ENCODE results near the gene TP53AIP1.

DNA sequence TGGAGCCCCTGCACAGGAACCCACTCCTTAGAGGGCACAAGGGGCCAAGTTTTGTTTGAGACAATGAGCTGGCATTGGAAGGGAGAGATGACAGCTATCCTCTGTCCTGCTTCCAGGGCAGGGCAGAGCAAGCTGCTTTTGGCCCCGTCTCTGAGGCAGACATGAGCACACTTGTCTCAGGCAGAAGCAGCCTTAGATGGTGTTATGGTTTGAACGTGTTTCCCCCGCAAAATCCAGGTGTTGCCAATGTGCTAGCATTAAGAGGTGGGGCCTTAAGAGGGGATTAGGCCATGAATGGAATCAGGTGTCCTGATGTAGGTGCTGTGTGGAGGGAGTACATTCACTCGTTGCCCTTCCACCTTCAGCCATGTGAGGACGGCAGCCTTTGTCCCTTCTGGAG, 2.5 kb downstream of the TP53AIP1 start:
- TF ChIP-seq, protein P1, sequence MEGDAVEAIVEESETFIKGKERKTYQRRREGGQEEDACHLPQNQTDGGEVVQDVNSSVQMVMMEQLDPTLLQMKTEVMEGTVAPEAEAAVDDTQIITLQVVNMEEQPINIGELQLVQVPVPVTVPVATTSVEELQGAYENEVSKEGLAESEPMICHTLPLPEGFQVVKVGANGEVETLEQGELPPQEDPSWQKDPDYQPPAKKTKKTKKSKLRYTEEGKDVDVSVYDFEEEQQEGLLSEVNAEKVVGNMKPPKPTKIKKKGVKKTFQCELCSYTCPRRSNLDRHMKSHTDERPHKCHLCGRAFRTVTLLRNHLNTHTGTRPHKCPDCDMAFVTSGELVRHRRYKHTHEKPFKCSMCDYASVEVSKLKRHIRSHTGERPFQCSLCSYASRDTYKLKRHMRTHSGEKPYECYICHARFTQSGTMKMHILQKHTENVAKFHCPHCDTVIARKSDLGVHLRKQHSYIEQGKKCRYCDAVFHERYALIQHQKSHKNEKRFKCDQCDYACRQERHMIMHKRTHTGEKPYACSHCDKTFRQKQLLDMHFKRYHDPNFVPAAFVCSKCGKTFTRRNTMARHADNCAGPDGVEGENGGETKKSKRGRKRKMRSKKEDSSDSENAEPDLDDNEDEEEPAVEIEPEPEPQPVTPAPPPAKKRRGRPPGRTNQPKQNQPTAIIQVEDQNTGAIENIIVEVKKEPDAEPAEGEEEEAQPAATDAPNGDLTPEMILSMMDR (conservative IDR thresholded peaks at IDR 0.05; ENCODE audit: low read depth in 2 of 2) = no peak
- TF ChIP-seq, protein P2, sequence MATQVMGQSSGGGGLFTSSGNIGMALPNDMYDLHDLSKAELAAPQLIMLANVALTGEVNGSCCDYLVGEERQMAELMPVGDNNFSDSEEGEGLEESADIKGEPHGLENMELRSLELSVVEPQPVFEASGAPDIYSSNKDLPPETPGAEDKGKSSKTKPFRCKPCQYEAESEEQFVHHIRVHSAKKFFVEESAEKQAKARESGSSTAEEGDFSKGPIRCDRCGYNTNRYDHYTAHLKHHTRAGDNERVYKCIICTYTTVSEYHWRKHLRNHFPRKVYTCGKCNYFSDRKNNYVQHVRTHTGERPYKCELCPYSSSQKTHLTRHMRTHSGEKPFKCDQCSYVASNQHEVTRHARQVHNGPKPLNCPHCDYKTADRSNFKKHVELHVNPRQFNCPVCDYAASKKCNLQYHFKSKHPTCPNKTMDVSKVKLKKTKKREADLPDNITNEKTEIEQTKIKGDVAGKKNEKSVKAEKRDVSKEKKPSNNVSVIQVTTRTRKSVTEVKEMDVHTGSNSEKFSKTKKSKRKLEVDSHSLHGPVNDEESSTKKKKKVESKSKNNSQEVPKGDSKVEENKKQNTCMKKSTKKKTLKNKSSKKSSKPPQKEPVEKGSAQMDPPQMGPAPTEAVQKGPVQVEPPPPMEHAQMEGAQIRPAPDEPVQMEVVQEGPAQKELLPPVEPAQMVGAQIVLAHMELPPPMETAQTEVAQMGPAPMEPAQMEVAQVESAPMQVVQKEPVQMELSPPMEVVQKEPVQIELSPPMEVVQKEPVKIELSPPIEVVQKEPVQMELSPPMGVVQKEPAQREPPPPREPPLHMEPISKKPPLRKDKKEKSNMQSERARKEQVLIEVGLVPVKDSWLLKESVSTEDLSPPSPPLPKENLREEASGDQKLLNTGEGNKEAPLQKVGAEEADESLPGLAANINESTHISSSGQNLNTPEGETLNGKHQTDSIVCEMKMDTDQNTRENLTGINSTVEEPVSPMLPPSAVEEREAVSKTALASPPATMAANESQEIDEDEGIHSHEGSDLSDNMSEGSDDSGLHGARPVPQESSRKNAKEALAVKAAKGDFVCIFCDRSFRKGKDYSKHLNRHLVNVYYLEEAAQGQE (IDR thresholded peaks at IDR 0.05; ENCODE audit: unreplicated experiment) = no peak
- no peak for TF ChIP-seq POLR2AphosphoS5 (IDR thresholded peaks at IDR 0.05; ENCODE audit: low read depth)
- no peak for TF ChIP-seq ZNF331 (CRISPR knock-in tag; IDR thresholded peaks at IDR 0.05; ENCODE audit: low read depth)
- no peak for TF ChIP-seq STAT1 (IDR thresholded peaks at IDR 0.05; ENCODE audit: unreplicated experiment)
- no peak for TF ChIP-seq NANOG (IDR thresholded peaks at IDR 0.05; ENCODE audit: borderline replicate concordance)
- no peak for TF ChIP-seq CREB1 (CRISPR knock-in tag; IDR thresholded peaks at IDR 0.05; ENCODE audit: low read depth)

Measured in GM23338 (cell line).